AG04450 (cell line): ENCODE measurements around the gene CAMK2D. TPM values are rescaled to one million over a fixed set of nuclear protein-coding genes. Genes with fewer than 3 reads are reported as not detected.
"Not testable (repeated sequence)": the region's sequence is repeated elsewhere in the genome, so short reads cannot be mapped to it uniquely, and the experiment has no call there.

Experiments used
- CTCF ChIA-PET: fragments of 300-600, 350-600 bp; formaldehyde crosslinking; extraction: SDS; loops from one replicate; lab custom pipeline; 2022; ENCODE audit warnings: antibody characterized with exemption, inconsistent platforms; lab: Charles Lee
- POLR2A ChIA-PET: fragments of 350-600 bp; formaldehyde crosslinking; extraction: SDS; loops from one replicate; lab custom pipeline; 2021; ENCODE audit warnings: antibody characterized with exemption, inconsistent platforms; lab: Yijun Ruan, JAX
- DNase-seq: peaks from one replicate; pipeline ENCODE4 v3.0.0-alpha.2; 2011; ENCODE audit warnings: low read depth, low spot score
- H3K27ac ChIP-seq: one replicate; pipeline ENCODE4 v1.5.1; 2012; ENCODE audit warnings: low read depth, low read length, control low read depth
- H3K27me3 ChIP-seq: one replicate; pipeline ENCODE4 v1.6.0; 2012; ENCODE audit warnings: low read length; ENCODE audit not compliant: control insufficient read depth, insufficient read depth
- H3K4me3 ChIP-seq: 2 replicates; pipeline ENCODE4 v1.5.1; 2011; ENCODE audit warnings: mild to moderate bottlenecking, low read depth, low read length, control low read depth
- H3K9me3 ChIP-seq: 2 replicates; pipeline ENCODE4 v1.5.1; 2012; ENCODE audit warnings: low read length; ENCODE audit not compliant: control insufficient read depth, insufficient read depth
- polyA plus RNA-seq: library from polyadenylated mRNA; depleted of rRNA; stranded (reverse); fragments of >200 nt; gene quantifications from 2 replicates; pipeline ENCODE4 v1.2.3, GENCODE V29; 2011
- TF ChIP-seq, protein P1 (sequence below): IDR thresholded peaks from 2 replicates; pipeline ENCODE4 v1.5.1; 2011; ENCODE audit warnings: low read depth, low read length, control low read depth, inconsistent platforms

Gene CAMK2D
- polyA plus RNA-seq, 1 experiment = 105 TPM

DNA sequence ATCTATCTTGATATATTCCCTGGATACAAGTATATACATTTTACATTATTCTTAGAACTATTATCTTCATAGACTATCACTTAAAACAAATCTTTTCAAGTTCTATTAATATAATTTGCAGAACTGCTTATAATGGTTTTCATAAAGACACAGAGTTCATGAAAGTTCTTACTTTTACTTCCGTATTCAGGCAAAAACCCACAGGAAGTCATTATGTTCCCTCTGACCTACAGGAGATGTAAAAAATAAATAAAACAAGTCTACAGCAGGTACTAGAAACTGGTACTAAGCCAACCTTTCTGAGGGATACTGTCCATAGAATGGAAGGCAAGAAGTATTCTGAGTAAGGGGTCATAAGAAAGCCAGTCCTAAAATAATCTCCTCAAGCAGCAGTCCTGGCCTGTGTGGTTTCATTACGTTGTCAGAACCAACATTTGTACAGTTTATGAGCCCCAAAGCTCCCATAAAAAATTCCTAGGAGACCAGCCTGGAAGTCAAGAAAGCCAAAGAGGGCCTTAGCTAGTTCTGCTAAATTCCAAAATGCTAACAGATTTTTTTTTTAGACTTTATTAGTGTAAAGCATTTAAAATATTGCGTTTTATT, 68.6 kb downstream of the CAMK2D start:
- Histone ChIP-seq H3K9me3 (no peaks in the 10 kb centered on the region), H3K27me3 (no peaks in the 10 kb centered on the region), H3K4me3 (no peak overlapping the region), H3K27ac (no peak overlapping the region)
- CTCF ChIA-PET = interaction anchor here (1.1 kb wide), 1 partner anchor 145 kb away, joined by 3 read pairs; no protein-coding TSS in a partner anchor
- TF ChIP-seq, protein P1, sequence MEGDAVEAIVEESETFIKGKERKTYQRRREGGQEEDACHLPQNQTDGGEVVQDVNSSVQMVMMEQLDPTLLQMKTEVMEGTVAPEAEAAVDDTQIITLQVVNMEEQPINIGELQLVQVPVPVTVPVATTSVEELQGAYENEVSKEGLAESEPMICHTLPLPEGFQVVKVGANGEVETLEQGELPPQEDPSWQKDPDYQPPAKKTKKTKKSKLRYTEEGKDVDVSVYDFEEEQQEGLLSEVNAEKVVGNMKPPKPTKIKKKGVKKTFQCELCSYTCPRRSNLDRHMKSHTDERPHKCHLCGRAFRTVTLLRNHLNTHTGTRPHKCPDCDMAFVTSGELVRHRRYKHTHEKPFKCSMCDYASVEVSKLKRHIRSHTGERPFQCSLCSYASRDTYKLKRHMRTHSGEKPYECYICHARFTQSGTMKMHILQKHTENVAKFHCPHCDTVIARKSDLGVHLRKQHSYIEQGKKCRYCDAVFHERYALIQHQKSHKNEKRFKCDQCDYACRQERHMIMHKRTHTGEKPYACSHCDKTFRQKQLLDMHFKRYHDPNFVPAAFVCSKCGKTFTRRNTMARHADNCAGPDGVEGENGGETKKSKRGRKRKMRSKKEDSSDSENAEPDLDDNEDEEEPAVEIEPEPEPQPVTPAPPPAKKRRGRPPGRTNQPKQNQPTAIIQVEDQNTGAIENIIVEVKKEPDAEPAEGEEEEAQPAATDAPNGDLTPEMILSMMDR = no peak
- POLR2A ChIA-PET = interaction anchor here (0.7 kb wide), 1 partner anchor 8 kb away, joined by 4 read pairs; no protein-coding TSS in a partner anchor
- no peak for DNase-seq

DNA sequence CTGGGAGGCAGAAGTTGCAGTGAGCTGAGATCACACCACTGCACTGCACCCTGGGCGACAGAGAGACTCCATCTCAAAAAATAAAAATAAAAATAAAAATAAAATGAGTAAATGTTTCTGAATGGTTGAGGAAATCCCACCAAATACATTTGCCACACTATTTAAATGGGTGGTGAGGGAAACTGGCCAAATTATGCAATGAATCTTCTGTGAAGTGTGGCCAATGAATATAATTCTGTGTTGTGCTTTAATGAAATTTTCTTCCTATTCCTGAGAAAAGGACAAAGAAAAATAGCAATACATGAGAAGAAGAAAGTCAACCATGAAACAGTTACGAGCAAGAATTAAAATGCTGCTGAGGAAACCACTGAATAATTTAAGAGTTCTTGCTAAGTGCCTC, 69.9 kb downstream of the CAMK2D start:
- no peak for DNase-seq
- H3K4me3 ChIP-seq = no peak overlapping the region
- CTCF ChIA-PET = no interaction called here
- no peaks in the 10 kb centered on the region for H3K9me3 ChIP-seq
- no peaks in the 10 kb centered on the region for H3K27me3 ChIP-seq
- TF ChIP-seq, protein P1 = no peak
- POLR2A ChIA-PET = interaction anchor here (0.6 kb wide), 1 partner anchor 1455 kb away, joined by 3 read pairs; no protein-coding TSS in a partner anchor
- no peak overlapping the region for H3K27ac ChIP-seq

DNA sequence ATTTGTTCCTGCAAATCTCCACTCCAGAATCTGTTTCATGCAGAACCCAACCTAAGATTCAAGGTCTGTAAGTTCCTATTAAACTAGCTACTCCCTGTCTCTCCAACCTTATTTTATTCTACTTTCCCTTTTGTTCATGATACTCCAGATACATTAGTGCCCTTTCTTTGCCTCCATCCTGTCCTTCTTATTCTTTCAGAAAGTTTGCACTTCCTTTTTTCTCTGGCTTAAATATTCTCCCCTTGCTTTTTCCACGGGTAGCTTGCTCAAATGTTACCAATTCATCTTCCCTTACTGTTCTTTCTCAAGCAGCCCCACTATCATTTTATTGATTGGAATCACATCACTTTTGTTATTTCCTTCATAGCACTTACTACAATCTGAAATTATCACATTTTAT, 72.1 kb downstream of the CAMK2D start:
- CTCF ChIA-PET = interaction anchor here (0.9 kb wide), 1 partner anchor 295 kb away, joined by 3 read pairs; no protein-coding TSS in a partner anchor

DNA sequence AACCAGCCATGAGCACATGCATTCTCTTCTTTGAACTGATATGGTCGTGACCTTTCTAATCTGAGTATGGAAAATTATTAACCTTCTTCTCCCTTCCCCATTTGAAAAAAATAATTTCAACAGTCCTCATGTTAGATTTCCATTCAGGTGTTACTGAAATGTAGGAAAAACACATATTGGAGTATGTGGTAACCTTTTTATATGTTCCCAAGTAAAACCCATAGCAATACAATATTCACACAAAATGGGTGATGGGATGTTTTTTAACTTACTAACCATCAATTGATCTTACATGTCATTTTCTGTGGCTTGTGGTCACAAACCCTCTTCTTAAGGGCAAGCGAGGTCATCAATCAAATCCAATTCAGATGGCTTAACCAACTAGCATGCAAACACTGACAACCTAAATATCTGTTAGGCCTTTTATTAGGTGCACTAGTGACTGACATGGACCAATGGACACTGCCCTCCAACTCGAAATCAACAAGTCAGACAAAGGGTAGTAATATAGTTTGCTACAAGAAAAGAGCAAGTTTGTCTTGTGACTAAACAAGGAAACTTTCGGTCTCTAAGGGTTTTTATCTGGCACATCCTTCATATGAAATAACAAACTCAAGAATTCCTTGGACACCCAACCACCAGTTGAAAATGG, 74.3 kb downstream of the CAMK2D start:
- no peak overlapping the region for H3K4me3 ChIP-seq
- TF ChIP-seq, protein P1 = no peak
- DNase-seq = no peak
- H3K27me3 ChIP-seq = no peaks in the 10 kb centered on the region
- H3K27ac ChIP-seq = no peak overlapping the region
- ChIA-PET POLR2A (no interaction called here), CTCF (interaction anchor here (0.6 kb wide), 1 partner anchor 14 kb away, joined by 3 read pairs; no protein-coding TSS in a partner anchor)
- H3K9me3 ChIP-seq = no peaks in the 10 kb centered on the region

More for the DNA sequence above, 72.1 kb downstream of the CAMK2D start:
- Histone ChIP-seq H3K9me3 (no peaks in the 10 kb centered on the region), H3K27ac (no peak overlapping the region), H3K27me3 (no peaks in the 10 kb centered on the region), H3K4me3 (no peak overlapping the region)
- POLR2A ChIA-PET = no interaction called here
- TF ChIP-seq, protein P1 = no peak
- DNase-seq = no peak

DNA sequence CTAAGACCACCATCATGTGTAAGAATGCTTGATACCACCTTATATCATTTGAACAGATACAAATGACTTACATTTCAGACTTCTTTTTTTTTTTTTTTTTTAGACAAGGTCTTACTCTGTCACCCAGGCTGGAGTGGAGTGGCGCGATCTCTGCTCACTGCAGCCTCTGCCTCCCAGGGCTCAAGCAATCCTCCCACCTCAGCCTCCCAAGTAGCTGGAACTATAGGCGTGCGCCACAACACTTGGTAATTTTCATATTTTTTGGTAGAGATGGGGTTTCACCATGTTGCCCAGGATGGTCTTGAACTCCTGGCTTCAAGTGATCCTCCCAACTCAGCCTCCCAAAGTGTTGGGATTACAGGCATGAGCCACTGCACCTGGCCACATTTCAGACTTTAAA, 76.4 kb downstream of the CAMK2D start:
- DNase-seq, H3K9me3 ChIP-seq, H3K4me3 ChIP-seq, H3K27me3 ChIP-seq: not testable (repeated sequence)
- H3K27ac ChIP-seq = peak overlapping the region; percentile 32
- ChIA-PET POLR2A (interaction anchor here (1.1 to 1.2 kb wide), 2 partner anchors 8 to 42 kb away, joined by 3 to 4 read pairs; no protein-coding TSS in a partner anchor), CTCF (interaction anchor here (0.6 to 1.5 kb wide), 7 partner anchors 11 to 302 kb away, joined by 3 to 5 read pairs (median 4); no protein-coding TSS in a partner anchor)
